ENCODE measurements around the gene ACOT4.
"Not testable (repeated sequence)": the region's sequence is repeated elsewhere in the genome, so short reads cannot be mapped to it uniquely, and the experiment has no call there.

The ACOT4 gene

DNA sequence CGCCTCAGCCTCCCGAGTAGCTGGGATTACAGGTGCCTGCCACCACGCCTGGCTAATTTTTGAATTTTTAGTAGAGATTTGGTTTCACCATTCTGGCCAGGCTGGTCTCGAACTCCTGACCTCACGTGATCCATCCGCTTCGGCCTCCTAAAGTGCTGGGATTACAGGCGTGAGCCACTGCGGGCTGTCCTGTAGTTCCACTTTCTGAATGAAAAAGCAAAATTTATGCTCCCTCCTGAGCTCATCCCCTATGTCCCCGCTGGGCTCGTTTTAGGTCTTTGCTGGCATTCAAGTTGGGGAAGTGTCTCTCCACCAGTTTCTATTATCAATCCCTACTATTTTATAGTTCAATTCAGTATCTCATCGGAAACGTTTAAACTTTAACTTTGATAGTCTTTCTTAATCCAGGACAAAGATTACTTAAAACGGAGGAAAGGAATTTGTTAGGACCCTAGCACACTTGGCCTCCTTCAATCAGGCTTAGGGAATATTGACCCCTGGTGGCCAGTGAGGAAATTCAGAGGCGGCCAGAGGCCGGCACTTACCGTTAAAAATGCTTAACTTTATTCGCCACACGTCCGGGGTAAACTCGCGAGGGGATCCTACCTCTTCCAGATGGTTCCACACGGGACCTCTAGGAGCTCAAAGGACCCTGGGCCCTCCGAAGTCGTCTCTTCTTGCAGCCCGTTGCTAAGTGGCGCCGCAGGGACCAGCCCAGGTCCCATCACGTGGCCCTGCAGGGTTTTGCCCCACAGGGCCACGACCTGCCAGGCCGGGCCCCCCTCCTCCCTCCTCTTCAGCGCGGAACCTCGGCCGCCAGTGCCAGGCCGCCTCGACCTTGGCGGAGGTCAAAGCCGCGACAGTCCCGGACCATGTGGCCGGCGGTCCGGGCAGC, 41.7 kb downstream of the ACOT4 start:
- peak in 1 of 2 donors; percentile 54 for DNase-seq (ENCODE audit: low read depth in 2 of 2)

DNA sequence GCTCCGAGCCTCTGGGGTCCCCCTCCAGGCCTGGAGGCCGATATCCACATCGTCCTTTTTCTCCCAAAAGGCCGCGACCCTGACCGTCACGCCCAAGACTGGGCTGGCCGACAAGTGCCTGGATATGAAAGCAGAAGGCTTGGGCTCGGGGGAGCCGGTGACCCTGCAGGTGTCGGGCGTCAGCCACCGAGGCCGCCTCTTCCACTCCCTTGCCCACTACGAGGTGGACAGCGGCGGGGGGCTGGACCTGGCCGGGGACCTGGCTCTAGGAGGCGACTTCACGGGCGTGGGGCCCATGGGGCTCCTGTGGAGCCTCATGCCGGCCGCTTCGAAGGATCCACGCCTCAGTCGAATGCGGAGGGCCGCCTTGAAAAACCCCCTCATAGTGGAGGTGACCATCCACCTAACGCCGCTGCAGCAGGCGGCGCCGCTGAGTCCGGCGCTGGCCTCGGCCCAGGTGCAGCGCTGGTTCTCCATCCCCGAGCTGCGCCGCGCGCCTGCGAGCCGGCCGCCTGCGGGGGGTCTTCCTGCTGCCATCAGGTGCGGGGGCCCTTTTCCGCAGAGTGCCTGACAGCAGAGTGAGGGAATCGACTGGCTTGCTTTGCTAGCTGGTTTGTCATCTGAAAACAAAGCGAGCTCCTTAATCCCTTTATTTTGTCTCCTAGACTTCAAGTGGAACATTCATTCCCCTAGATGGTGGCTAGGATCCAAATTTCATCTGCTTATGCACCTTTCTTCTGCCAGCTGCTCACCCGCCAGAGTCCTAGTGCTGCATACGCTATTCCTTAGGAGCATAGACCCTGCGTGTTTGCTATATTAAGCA, 42.5 kb downstream of the ACOT4 start:
- DNase-seq (ENCODE audit: low read depth in 2 of 2), result no peak

DNA sequence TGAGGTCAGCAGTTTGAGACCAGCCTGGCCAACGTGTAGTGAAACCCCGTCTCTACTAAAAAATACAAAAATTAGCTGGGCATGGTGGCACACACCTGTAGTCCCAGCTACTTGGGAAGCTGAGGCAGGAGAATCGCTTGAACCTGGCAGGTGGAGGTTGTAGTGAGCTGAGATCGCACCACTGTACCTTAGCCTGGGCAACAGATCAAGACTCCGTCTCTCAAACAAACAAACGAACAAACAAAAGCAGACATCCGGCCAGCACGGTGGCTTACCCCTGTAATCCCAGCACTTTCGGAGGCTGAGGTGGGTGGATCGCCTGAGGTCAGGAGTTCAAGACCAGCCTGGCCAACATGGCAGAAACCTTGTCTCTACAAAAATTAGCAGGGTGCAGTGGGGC, 44.7 kb downstream of the ACOT4 start:
- DNase-seq (ENCODE audit: low read depth in 2 of 2), result not testable (repeated sequence)

DNA sequence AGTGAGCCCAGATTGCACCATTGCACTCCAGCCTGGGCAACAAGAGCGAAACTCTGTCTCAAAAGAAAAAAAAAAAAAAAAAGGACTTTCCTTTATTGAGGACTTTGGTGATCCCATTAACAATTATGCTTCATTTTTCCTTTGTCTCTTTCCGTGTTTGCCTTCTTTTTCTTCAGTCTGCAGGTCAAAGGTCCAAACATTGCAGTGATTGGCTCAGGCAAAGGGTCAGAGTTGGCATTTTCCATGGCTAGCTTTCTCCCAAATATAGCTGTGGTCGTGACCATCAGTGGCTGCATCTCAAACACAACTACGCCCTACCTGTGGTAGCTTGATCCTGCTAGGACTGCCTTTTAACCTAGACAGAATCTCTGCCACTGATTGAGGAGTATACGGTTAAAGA, 46.2 kb downstream of the ACOT4 start:
- no peak for DNase-seq (ENCODE audit: low read depth in 2 of 2)

DNA sequence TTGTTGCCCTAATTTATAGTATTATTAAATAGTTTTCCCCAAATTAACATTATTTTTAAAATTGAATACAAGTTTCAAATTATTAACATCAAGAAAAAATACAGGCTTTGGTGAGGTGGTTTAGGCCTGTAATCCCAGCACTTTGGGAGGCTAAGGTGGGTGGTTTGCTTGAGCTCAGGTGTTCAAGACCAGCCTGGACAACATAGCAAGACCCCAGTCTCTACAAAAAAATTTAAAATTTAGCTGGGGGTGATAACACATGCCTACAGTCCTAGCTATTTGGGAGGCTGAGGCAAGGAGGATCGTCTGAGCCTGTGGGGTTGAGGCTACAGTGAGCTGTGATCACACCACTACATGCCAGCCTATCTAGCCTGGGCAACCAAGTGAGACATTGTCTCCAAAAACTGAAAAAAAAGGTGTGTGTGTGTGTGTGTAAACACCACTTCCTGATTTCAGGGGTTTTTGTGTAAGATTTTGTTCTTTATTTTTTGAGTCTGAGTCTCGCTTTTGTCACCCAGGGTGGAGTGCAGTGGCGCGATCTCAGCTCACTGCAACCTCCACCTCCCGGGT, 49.2 kb downstream of the ACOT4 start:
- DNase-seq (ENCODE audit: low read depth in 2 of 2), result no peak

DNA sequence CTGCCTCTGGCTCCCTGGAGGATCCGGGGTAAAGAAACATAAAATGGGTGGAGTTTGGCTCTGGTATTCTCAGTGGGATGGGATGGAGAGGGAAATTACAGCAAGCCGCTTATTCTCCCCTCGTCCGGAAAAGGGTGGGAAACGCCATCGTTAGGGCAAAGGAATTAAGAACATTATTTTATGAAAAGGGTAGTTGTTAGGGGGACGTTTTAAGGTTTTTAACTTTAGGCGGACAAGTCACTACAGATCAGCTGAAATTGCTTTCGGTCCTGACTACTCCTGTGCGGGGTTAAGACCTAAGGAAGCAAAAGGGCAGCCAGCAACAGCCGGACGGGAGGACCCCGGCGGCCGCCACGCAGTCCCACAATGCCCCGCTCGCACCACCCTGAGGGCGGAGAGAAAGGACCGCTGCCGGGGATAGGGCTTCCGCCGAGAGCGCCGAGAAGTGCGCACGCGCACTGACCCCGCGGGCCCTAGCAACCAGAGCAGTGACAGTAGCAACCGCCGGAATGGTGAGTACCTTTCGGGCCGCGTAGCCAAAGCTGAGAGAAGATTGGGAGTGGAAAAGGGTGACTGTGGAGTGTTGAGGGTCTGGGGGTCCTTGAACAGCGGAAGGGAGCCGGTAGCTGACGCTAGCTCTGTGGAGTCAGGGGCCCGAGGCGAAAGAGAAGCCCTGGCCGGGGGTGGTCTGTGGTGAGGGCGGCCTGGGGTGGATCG, 53.0 kb downstream of the ACOT4 start, which contains the start of gene DNAL1:
TSS of gene DNAL1 (plus strand) at position 456 of the 717 bp plus-strand sequence. CDS start at position 510, 54 bp downstream.
- DNase-seq (ENCODE audit: low read depth in 2 of 2), result peak; percentile 82 to 90

DNA sequence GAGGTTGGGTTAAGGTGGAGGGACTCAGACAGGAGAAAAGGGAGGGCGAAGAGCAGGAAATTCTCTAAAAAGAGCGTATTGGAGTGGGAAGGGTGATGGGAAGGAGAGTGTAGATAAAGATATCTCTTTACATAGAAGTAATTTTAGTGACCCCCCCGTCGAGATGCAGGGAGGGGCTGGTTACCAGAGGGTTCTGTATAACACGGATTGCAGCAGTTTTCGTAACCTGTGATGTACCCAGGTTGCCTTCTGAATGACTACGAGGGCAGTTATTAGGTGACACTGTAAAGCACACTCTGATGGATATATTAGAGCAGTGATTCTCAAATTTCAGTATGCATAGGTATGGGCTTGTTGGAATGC, 53.6 kb downstream of the ACOT4 start:
- DNase-seq (ENCODE audit: low read depth in 2 of 2), result no peak

Data from stimulated activated CD4-positive, alpha-beta T cell treated with anti-CD3 and anti-CD28 coated beads, Interleukin-15, amount 100 ng/mL, for 48 hours (primary cell).